ENCODE measurements around the gene C2CD3. TPM values are rescaled to one million over a fixed set of nuclear protein-coding genes. Genes with fewer than 3 reads are reported as not detected.

Gene C2CD3
- total and polyA plus RNA-seq, 10 of the 15 experiments (the other 5 are each of a cell fraction or from before 2014, with no cell fraction given): 2.3 to 24.0 (median 16.3) TPM

DNA sequence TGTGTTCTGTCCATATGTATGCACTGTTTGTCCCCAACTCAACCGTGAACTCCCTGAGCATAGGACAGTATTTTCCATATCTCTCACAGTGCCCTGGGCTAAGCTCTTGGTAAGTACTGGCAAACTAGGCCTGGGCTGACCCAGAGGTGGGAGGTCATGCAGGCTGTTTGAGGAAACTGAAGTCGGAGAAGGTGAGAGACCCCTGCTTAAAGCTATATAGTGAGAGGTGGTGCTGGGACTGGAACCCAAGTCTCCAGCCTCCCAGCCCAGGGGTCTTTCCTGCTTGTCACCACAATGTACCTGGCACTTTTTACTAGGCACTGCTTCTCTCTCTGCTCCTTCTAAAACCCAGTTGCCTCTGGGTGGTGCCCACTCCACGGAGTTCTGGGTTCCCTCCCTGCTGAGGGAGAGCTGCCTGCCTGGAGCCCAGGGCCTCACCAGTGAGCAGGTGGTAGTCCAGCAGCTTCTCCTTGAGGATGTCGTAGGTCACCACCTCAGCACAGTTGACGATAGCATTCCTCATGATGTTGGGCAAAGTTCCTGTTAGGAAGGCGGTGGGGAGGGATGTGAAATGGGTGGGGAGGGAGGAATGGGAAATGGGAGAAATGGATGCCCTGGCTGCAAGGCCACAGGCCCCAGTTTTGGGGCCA lies 166.6 kb downstream of the C2CD3 start:
- no peak overlapping the region for H3K9ac ChIP-seq (ENCODE audit: control insufficient read depth, insufficient read depth, low read length)
- WGBS (ENCODE audit: insufficient coverage, insufficient replicate concordance, low lambda C conversion rate, missing lambda C conversion rate): 99% methylated on average over 4 of the region's 6 CpGs
- no peaks in the 10 kb centered on the region; a peak in 1 of 4 replicates for H3K36me3 ChIP-seq (ENCODE audit: control insufficient read depth in 2 of 2, insufficient read depth in 2 of 2, low read length in 1 of 2)
- no peaks in the 10 kb centered on the region for H3K79me2 ChIP-seq (ENCODE audit: control insufficient read depth, insufficient read depth, low read length)
- H3K4me1 ChIP-seq (ENCODE audit: control insufficient read depth, insufficient read depth, low read length): peaks cover 13% of the 10 kb centered on the region
- H3K4me3 ChIP-seq: no peak overlapping the region
- DNase-seq (ENCODE audit: low read depth, low spot score) (no peak), ATAC-seq (no peak), FAIRE-seq (no peak)
- H3K27ac ChIP-seq (ENCODE audit: control insufficient read depth, insufficient read depth): no peak overlapping the region
- in situ Hi-C loops (cut with MboI): no loop called here
- no peaks in the 10 kb centered on the region for H3K9me3 ChIP-seq (replicated peaks; ENCODE audit: control insufficient read depth, insufficient read depth, low read length)
- TF ChIP-seq NR2C1 (IDR thresholded peaks at IDR 0.05) (no peak), IKZF2 (IDR thresholded peaks at IDR 0.05) (no peak), POLR2AphosphoS2 (IDR thresholded peaks at IDR 0.05; ENCODE audit: low read depth, low read length) (no peak), ZNF274 (IDR thresholded peaks at IDR 0.05; ENCODE audit: insufficient read depth, insufficient read length) (no peak), DPF2 (IDR thresholded peaks at IDR 0.05) (no peak), MXI1 (IDR thresholded peaks at IDR 0.05; ENCODE audit: low read depth, low read length) (no peak), IRF4 (IDR thresholded peaks at IDR 0.05; ENCODE audit: low read depth, low read length) (no peak), KAT2A (conservative IDR thresholded peaks at IDR 0.05; ENCODE audit: control insufficient read depth, low read depth, low read length) (no peak), SP1 (IDR thresholded peaks at IDR 0.05; ENCODE audit: low read depth, low read length) (no peak), ZNF217 (IDR thresholded peaks at IDR 0.05) (no peak), NRF1 (conservative IDR thresholded peaks at IDR 0.05; ENCODE audit: low read depth, low read length) (no peak), NR2F1 (conservative IDR thresholded peaks at IDR 0.05) (no peak), GABPA (IDR thresholded peaks at IDR 0.05; ENCODE audit: low read depth) (no peak), FOS (IDR thresholded peaks at IDR 0.05; ENCODE audit: borderline replicate concordance, extremely low read depth, insufficient read length) (no peak), POLR2AphosphoS5 (IDR thresholded peaks at IDR 0.05; ENCODE audit: low read length) (no peak), POU2F2 (IDR thresholded peaks at IDR 0.05; ENCODE audit: borderline replicate concordance, low read depth, low read length) (no peak), SIX5 (IDR thresholded peaks at IDR 0.05; ENCODE audit: low read depth, low read length, severe bottlenecking) (no peak)
- TF ChIP-seq, protein P1, sequence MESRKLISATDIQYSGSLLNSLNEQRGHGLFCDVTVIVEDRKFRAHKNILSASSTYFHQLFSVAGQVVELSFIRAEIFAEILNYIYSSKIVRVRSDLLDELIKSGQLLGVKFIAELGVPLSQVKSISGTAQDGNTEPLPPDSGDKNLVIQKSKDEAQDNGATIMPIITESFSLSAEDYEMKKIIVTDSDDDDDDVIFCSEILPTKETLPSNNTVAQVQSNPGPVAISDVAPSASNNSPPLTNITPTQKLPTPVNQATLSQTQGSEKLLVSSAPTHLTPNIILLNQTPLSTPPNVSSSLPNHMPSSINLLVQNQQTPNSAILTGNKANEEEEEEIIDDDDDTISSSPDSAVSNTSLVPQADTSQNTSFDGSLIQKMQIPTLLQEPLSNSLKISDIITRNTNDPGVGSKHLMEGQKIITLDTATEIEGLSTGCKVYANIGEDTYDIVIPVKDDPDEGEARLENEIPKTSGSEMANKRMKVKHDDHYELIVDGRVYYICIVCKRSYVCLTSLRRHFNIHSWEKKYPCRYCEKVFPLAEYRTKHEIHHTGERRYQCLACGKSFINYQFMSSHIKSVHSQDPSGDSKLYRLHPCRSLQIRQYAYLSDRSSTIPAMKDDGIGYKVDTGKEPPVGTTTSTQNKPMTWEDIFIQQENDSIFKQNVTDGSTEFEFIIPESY (IDR thresholded peaks at IDR 0.05): no peak
- H3K4me2 ChIP-seq (ENCODE audit: control insufficient read depth, insufficient read depth): no peak overlapping the region
- intact Hi-C loops (cut with micrococcal nuclease; ENCODE audit: unreplicated experiment): no loop called here
- RAD21 ChIA-PET (ENCODE audit: unreplicated experiment): interaction anchor here (2.5 to 2.6 kb wide), 2 partner anchors 9 to 23 kb away, joined by 7 to 12 read pairs; partner anchors contain the start of gene UCP2
- SMC1A ChIA-PET (ENCODE audit: uncharacterized antibody, unreplicated experiment): interaction anchor here (1.1 to 1.9 kb wide), 3 partner anchors 10 to 43 kb away, joined by 3 to 13 read pairs (median 7); no protein-coding TSS in a partner anchor
- H2AFZ ChIP-seq (ENCODE audit: control insufficient read depth, low read depth, low read length): no peak overlapping the region
- POLR2A ChIA-PET: interaction anchor here (1.1 kb wide), 1 partner anchor 12 kb away, joined by 3 read pairs; no protein-coding TSS in a partner anchor
- no peaks in the 10 kb centered on the region for H3K27me3 ChIP-seq (replicated peaks in 1 of 2; ENCODE audit: control insufficient read depth in 2 of 2, insufficient read depth in 2 of 2, low read length in 1 of 2)
- no TSS peak for BruUV-seq (replicated peaks)
- H4K20me1 ChIP-seq (ENCODE audit: control insufficient read depth, insufficient read depth): no peaks in the 10 kb centered on the region
- CTCF ChIA-PET: interaction anchor here (0.6 to 2.4 kb wide), 5 partner anchors 9 to 35 kb away, joined by 3 to 11 read pairs (median 4); no protein-coding TSS in a partner anchor
